ENCODE data around the gene SHISA6. TPM values are rescaled to one million over a fixed set of nuclear protein-coding genes. Genes with fewer than 3 reads are reported as not detected.

SHISA6 gene
- total RNA-seq, 1 experiment from 2014 or later: 2.9 TPM

- Mint-ChIP-seq H3K4me1 (peaks cover 14 to 25% of the 10 kb centered on the region in 2 experiments), H3K4me3 (no peak overlapping the region), H3K9me3 (peaks cover 0 to 2% of the 10 kb centered on the region in 2 experiments; a peak in 2 of 5 replicates), H3K27ac (peak overlapping the region in 1 of 3 experiments; percentile 48; a peak in 1 of 7 replicates), H3K27me3 (ENCODE audit: low read depth) (peaks cover 2% of the 10 kb centered on the region; the same call in 1 of the 2 replicates), H3K36me3 (ENCODE audit: insufficient read depth in 1 of 3, low read depth in 3 of 3) (no peaks in the 10 kb centered on the region; a peak in 1 of 7 replicates)
- Histone ChIP-seq H2AFZ (ENCODE audit: low read length) (no peak overlapping the region), H2BK15ac (ENCODE audit: low read depth, low read length) (no peak overlapping the region), H4K8ac (replicated peaks; ENCODE audit: insufficient read length, low read depth, low read length) (no peak overlapping the region), H4K91ac (ENCODE audit: insufficient read length, low read depth, low read length) (no peak overlapping the region), H3K4ac (ENCODE audit: low read depth, low read length) (no peak overlapping the region), H2AK5ac (ENCODE audit: insufficient read length, low read length) (no peak overlapping the region), H4K5ac (ENCODE audit: insufficient read length, low read depth, low read length) (no peak overlapping the region), H3K4me2 (ENCODE audit: insufficient read depth, insufficient read length, low read length) (no peak overlapping the region), H3K4me1 (ENCODE audit: insufficient read depth, low read length) (peaks cover 3% of the 10 kb centered on the region; the same call in 1 of the 2 replicates), H3K27me3 (ENCODE audit: insufficient read depth, low read length) (no peaks in the 10 kb centered on the region), H3K14ac (ENCODE audit: insufficient read depth, low read length) (no peak overlapping the region), H4K20me1 (ENCODE audit: control insufficient read depth, insufficient read depth, insufficient read length) (no peaks in the 10 kb centered on the region), H2BK12ac (ENCODE audit: insufficient read length, low read depth, low read length) (no peak overlapping the region), H3K23ac (ENCODE audit: insufficient read length, low read depth, low read length) (no peak overlapping the region), H3K9me3 (ENCODE audit: control insufficient read depth, low read depth, low read length) (no peaks in the 10 kb centered on the region), H3K23me2 (ENCODE audit: insufficient read length, low read depth, low read length, poor library complexity, severe bottlenecking) (no peaks in the 10 kb centered on the region), H2BK120ac (ENCODE audit: low read depth, low read length, poor library complexity, severe bottlenecking) (no peak overlapping the region), H3K18ac (ENCODE audit: insufficient read length, low read depth, low read length) (no peak overlapping the region), H3T11ph (ENCODE audit: low read length) (no peak overlapping the region), H3K79me2 (ENCODE audit: insufficient read depth, low read length) (no peaks in the 10 kb centered on the region), H3K79me1 (ENCODE audit: insufficient read depth, low read depth, low read length, poor library complexity, severe bottlenecking) (no peaks in the 10 kb centered on the region), H3K27ac (ENCODE audit: insufficient read length, low read depth, low read length) (no peak overlapping the region), H2BK20ac (ENCODE audit: low read depth, low read length, poor library complexity, severe bottlenecking) (no peak overlapping the region), H3K9ac (ENCODE audit: extremely low read depth, insufficient read length, low read length) (no peak overlapping the region), H3K56ac (ENCODE audit: insufficient read length, low read depth, low read length) (no peak overlapping the region), H2BK5ac (ENCODE audit: insufficient read length, low read length) (no peak overlapping the region)
- TF ChIP-seq CTCF (conservative IDR thresholded peaks at IDR 0.05): no peak
- DNase-seq: no peak
- WGBS (ENCODE audit: extremely low coverage, insufficient read length, low lambda C conversion rate): no CpG with 5 or more reads among the region's 5 CpGs
Measured at GRCh38 chr17:11326492-11326891, 85.5 kb downstream of the SHISA6 start.
